Breast epithelium (tissue), 3 donors: ENCODE results near the gene SLC5A6.

Source experiments
- POLR2A ChIP-seq: fragments of 450-650 bp; IDR thresholded peaks from one replicate; pipeline ENCODE4 v1.6.1; 2016; ENCODE audit warnings: antibody characterized with exemption, mild to moderate bottlenecking, moderate library complexity
- TF ChIP-seq, protein P1 (sequence below), 3 donors: fragments of 450-650 bp; IDR thresholded peaks; one replicate each; pipeline ENCODE4 v1.5.1; 2016 to 2017; ENCODE audit warnings: antibody characterized with exemption in 3 of 3, mild to moderate bottlenecking in 3 of 3, moderate library complexity in 3 of 3

DNA sequence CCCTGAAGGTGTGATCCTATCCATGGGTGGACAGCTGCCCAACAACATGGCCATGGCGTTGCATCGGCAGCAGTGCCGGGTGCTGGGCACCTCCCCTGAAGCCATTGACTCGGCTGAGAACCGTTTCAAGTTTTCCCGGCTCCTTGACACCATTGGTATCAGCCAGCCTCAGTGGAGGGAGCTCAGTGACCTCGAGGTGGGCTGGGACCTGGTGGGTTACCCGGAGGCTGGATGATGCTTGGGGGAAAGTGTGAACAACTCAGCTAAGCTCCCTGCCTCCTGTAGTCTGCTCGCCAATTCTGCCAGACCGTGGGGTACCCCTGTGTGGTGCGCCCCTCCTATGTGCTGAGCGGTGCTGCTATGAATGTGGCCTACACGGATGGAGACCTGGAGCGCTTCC, 21.3 kb upstream of the SLC5A6 start:
- TF ChIP-seq POLR2A: no peak
- TF ChIP-seq, protein P1, sequence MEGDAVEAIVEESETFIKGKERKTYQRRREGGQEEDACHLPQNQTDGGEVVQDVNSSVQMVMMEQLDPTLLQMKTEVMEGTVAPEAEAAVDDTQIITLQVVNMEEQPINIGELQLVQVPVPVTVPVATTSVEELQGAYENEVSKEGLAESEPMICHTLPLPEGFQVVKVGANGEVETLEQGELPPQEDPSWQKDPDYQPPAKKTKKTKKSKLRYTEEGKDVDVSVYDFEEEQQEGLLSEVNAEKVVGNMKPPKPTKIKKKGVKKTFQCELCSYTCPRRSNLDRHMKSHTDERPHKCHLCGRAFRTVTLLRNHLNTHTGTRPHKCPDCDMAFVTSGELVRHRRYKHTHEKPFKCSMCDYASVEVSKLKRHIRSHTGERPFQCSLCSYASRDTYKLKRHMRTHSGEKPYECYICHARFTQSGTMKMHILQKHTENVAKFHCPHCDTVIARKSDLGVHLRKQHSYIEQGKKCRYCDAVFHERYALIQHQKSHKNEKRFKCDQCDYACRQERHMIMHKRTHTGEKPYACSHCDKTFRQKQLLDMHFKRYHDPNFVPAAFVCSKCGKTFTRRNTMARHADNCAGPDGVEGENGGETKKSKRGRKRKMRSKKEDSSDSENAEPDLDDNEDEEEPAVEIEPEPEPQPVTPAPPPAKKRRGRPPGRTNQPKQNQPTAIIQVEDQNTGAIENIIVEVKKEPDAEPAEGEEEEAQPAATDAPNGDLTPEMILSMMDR (IDR thresholded peaks at IDR 0.05): no peak
